ENCODE measurements around the gene MACIR. TPM values are rescaled to one million over a fixed set of nuclear protein-coding genes. Genes with fewer than 3 reads are reported as not detected.

MACIR gene
- total RNA-seq, 1 donor from 2014 or later: 3.4 TPM

Other genes starting within 250 kb of the MACIR start
- gene GIN1, start 138.6 kb upstream of the MACIR start, total RNA-seq: 14.8 TPM
- 31.1 TPM for gene PPIP5K2, start 138.5 kb upstream of the MACIR start, total RNA-seq

Measured in cardiac septum (tissue), 1 donor.